GM21576 (cell line): ENCODE data around the gene PNCK.

Source experiments
- ATAC-seq: cut with Tn5 transposase; IDR thresholded peaks from one replicate; pipeline ENCODE4 v1.9.1; 2021; ENCODE audit warnings: mild to moderate bottlenecking, moderate library complexity; ENCODE audit not compliant: unreplicated experiment

The PNCK gene

DNA sequence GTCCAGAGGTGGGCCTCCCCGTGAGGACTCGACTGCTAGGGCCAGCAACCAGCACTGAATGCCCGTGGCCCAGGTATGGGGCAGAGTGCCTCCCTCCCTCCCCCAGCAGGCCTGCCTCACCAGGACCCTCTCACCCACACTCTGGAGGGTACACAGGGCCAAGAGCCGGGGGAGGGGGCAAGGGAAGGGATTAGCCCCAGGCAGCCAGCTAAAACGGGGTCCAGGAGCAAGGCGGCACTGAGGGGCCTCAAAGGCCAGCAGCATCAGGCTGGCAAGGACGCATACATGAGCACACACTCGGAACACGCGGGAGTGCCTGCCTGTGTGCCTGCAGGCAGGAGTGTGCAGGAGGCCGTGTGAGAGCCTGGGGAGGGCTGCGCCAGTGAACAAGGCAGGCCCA, 44.9 kb downstream of the PNCK start:
- no peak for ATAC-seq

- ATAC-seq: no peak
These were observed 45.5 kb downstream of the PNCK start for GRCh38 chrX:153628129-153628528.

DNA sequence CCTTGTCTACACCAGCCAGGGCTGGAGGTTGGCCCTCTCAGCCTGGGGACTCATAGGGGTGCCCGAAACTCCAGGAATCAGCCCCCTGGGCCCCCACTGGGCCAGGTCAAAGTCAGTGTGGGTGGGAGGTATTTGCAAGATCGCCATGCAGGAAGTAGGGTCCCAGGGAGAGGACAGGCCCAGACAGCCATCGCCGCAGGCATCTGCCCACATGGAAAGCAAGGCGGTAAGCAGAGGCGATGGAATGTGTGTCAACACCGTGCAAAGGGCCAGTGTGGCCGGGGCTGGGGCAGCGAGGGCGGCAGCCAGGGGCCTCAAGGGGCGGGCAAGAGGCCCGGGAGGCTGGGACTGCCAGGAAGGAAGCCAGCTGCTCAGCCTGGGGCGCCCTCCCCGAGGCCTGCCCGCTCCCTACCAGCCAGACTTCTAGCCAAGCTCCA, 45.9 kb downstream of the PNCK start:
- no peak for ATAC-seq

- no peak for ATAC-seq
These were observed 46.5 kb downstream of the PNCK start for GRCh38 chrX:153626863-153627674.

- ATAC-seq: no peak
These were observed 47.5 kb downstream of the PNCK start for GRCh38 chrX:153626025-153626633.

DNA sequence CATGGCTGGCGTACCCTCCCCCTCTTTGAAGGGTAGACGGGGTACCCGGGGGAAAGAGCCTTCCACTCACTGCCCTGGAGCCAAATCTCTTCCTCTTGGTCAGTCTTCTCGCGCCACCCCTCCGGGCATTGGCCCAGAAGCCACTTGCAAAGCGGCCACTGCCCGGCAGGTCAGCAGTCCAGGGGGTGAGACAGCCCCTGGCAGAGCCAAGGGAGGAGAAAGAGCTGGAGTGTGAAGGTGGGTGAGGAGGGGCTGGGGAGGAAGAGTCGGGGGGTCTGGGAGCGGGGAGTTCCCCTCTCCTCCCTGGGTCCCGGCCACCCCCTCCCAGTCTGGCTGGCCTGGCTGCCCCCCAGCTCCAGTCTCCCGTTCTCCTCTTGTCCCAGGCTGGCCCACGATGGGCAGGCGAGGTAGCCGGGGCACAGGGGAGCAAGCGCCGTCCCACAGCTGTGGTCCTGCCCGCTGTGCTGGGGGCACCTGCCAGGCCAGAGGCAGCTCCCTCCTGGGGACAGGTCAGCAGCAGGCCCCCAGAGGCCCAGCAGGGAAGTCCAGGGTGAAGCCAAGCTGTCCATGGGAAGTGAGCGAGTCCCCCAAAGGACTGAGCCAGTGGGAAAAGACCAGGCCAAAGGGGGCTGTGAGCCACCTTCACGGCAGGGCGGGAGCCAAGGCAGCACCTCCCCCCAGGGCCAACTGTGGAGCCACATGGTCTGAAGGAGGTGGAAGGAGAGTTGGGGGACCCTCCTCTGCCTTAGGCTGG, 48.2 kb downstream of the PNCK start:
- ATAC-seq: no peak

DNA sequence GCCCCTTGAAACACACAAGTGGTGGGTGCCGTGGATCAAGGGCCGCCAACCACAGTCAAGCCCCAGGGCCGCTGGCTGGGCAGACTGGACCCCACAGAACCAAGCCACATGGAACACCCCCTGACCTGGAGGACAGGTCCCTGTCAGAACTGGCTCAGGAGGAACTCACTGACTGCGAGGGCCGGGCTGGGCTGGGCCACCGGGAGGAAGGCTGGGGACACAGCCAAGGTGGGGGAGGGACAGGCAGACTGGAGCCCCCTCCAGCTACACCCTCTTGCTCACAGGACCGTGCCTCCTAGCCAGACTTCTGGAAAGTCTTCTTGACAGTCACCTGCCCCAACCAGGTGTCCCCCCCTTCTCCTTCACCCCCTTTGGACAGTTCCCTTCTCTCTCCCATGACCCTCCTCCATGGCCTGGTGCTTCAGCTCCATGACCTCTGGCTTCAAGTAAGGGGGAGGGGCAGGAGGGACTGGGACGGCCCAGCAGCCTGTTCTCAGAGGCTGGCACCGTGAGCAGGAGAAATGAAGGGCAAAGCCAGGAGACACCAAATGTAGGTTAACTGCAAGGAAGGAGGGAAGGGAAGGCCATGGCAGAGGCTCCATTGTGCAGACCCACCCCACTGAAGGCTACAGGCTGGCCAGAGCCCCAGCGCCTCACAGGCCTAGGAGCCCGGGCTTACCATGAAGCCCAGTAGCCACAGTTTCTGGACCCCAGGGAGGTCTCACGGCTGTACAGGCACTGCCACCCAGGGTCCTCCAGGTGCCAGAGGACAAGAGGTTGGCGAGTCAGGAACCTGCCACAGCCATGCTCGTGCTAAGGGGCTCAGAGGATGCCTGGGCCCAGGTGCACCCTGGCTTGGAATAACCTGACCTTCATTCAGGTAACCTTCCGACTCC, 49.2 kb downstream of the PNCK start:
- ATAC-seq: no peak

- ATAC-seq: no peak
These were observed 50.1 kb downstream of the PNCK start for GRCh38 chrX:153623310-153624029.

GRCh38 chrX:153622661-153623309, 50.8 kb downstream of the PNCK start:
- no peak for ATAC-seq

GRCh38 chrX:153621949-153622598, 51.5 kb downstream of the PNCK start:
- no peak for ATAC-seq

GRCh38 chrX:153620576-153620975, 53.0 kb downstream of the PNCK start:
- ATAC-seq: no peak
